WERI-Rb-1 (cell line): ENCODE measurements around the gene SLC3A2.

ENCODE experiments used
- DNase-seq: peaks from one replicate; pipeline ENCODE4 v3.0.0-alpha.2; 2020
- H3K27ac ChIP-seq: fragments of 250-450 bp; sonication (Bioruptor Pico); 2 replicates; pipeline ENCODE4 v1.5.1; 2020; ENCODE audit warnings: mild to moderate bottlenecking, moderate library complexity
- H3K27me3 ChIP-seq: fragments of 250-450 bp; sonication (Bioruptor Pico); 2 replicates; pipeline ENCODE4 v1.5.1; 2021; ENCODE audit warnings: mild to moderate bottlenecking, low read depth, moderate library complexity; ENCODE audit not compliant: insufficient read depth, severe bottlenecking
- H3K36me3 ChIP-seq: fragments of 250-450 bp; sonication (Bioruptor Pico); 2 replicates; pipeline ENCODE4 v1.5.1; 2020; ENCODE audit warnings: mild to moderate bottlenecking, moderate library complexity
- H3K4me3 ChIP-seq: 2 replicates; pipeline ENCODE4 v1.5.1; 2011; ENCODE audit warnings: low read depth, mild to moderate bottlenecking, control low read depth, low read length
- H3K9me3 ChIP-seq: fragments of 250-450 bp; sonication (Bioruptor Pico); 2 replicates; pipeline ENCODE4 v1.5.1; 2021; ENCODE audit warnings: mild to moderate bottlenecking, moderate library complexity; ENCODE audit not compliant: severe bottlenecking
- TF ChIP-seq, protein P1 (sequence below): IDR thresholded peaks from 2 replicates; pipeline ENCODE4 v1.5.1; 2011; ENCODE audit warnings: low read depth, mild to moderate bottlenecking, control low read depth, inconsistent platforms, low read length

Gene SLC3A2

DNA sequence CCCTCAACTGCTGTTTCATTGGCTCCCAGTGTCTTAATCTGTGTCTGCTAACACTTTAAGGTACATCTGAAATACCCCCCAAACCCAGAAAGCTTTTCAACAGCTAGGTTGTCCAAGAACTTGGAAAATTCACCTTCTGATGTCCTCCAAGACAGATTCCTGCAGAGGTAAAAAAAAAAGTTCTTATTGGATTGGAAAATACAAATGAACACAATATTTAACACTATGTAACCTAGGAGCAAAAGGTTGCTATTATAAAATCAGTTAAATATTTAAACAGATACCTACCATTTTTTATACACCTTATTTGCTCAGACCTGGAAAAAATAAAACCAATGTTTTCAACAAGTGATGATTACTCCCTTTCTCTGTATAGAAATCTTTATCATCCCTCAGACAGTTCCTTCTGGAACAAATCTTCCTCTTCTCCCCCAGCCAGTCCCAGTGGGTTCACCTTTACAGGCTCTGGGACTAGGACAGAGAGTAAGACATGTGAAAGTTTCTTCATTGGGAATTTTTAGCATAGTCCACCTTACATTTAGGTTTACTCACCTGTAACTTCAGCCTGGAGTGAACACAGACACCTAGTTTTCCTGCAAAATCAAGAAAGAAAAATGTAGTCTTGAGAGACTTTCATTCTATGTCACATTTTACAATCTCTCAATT lies 28.0 kb upstream of the SLC3A2 start:
- no peak overlapping the region; the same call in 1 of the 2 replicates for H3K4me3 ChIP-seq
- TF ChIP-seq, protein P1, sequence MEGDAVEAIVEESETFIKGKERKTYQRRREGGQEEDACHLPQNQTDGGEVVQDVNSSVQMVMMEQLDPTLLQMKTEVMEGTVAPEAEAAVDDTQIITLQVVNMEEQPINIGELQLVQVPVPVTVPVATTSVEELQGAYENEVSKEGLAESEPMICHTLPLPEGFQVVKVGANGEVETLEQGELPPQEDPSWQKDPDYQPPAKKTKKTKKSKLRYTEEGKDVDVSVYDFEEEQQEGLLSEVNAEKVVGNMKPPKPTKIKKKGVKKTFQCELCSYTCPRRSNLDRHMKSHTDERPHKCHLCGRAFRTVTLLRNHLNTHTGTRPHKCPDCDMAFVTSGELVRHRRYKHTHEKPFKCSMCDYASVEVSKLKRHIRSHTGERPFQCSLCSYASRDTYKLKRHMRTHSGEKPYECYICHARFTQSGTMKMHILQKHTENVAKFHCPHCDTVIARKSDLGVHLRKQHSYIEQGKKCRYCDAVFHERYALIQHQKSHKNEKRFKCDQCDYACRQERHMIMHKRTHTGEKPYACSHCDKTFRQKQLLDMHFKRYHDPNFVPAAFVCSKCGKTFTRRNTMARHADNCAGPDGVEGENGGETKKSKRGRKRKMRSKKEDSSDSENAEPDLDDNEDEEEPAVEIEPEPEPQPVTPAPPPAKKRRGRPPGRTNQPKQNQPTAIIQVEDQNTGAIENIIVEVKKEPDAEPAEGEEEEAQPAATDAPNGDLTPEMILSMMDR, result no peak
- no peak overlapping the region for H3K27ac ChIP-seq

DNA sequence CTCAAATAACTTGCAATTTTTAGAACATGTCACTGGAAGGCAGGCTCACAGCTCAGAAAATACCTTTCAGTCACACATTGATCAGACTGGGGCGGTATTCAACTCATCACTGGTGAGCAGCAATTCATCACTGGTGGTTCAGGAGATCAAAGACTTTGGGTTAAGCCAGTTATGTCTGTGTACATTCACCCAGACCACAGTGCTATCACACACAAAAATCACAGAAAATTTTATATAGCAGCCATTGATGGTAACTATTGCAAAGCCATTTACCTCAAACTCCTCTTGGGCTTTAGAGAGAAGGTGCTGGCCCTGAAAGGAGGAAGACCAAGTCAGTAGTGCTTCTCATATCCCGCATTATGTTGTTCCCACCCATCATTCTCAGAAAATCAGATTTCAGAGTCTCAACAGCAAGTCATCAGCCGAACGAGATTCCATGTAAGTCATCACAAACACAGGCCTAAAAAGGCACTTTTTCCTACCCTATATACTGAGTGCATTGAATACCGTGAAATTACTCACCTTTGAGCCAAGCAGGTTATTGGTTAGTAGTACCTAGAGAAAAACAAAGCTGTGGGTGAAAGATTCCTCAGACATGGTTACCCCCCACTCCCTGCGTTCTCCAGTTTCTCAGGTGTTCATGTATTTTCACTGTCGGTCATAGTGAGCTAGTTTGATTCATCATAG lies 27.3 kb upstream of the SLC3A2 start:
- Histone ChIP-seq H3K4me3 (peak overlapping the region; percentile 91), H3K36me3 (peaks cover 49% of the 10 kb centered on the region), H3K27ac (peak overlapping the region; percentile 92), H3K9me3 (no peaks in the 10 kb centered on the region), H3K27me3 (no peaks in the 10 kb centered on the region)
- TF ChIP-seq, protein P1, result no peak
- no peak for DNase-seq

More for the DNA sequence above, 28.0 kb upstream of the SLC3A2 start:
- no peaks in the 10 kb centered on the region for H3K27me3 ChIP-seq
- no peak for DNase-seq
- H3K9me3 ChIP-seq, result no peaks in the 10 kb centered on the region
- peaks cover 46% of the 10 kb centered on the region for H3K36me3 ChIP-seq

DNA sequence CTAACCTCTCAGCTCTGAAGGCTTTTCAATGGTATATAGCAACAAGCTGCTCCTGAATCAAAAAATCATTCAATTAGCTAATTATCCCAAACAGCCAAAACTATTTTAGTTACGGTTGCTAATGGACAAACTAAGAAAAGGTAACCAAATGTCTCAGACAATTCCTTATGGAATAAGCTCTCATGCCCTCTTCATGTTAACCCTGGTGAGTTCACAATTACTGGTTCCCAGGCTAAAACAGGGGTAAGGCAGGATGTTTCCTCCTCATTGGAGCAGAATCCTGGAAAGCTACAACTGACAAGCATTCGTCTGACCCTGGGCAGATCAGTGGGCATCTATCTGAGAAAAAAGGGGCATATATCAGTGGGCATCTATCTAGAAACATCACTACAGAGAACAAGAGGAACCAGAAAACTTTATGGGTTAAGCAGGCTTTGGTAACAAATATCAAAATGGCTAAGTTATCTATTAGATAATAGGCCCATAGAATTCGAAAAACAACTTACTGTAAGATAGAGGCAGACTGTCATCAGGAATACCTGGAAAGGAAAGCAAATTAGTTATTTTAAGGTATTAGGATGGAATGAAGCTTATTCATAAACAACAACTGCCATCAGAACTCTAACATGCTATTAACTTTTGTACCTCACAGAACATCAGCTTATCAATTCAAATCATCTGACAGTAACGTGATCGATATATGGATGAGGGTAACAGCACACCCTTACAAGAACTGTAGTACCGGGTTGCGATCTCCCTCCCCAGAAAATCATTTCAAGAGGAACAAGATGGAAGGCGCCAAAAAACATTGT lies 26.5 kb upstream of the SLC3A2 start:
- peak overlapping the region; percentile 92 for H3K27ac ChIP-seq

DNA sequence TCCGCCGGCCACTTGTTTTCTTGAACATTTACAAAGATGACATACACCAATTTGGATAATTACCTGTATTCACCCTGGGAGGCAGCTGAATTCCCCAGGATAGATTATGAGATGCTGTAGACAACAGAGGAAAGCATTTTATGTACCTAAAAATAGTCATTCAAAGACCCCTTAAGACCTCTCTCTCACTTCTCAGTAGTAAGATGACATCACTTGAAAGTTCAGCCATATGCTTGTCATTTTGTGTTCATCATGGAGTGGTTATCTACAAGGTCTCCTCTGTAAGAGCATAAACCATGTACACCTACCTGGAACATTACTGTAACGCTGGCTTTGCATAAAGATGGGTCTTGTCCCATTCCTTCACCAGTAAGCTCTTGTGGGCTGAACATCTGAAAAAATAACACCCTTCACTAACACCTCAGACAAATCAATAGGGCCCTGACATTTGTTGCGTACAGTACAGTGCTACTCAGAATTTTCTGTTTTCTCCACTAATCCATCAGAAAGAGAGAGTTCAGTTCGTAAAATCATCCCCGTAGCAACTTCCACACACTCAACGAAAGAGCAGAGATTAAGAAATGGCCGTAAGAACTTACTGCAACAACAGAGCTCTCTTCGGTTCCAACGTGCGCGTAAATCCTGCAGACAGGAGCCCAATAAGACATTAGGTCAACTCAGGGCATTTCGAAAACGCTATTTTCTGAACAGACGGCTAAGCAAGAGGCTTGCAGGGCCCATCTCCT lies 25.7 kb upstream of the SLC3A2 start:
- Histone ChIP-seq H3K27ac (peak overlapping the region; percentile 92), H3K27me3 (no peaks in the 10 kb centered on the region), H3K36me3 (peaks cover 57% of the 10 kb centered on the region), H3K4me3 (peak overlapping the region; percentile 91), H3K9me3 (no peaks in the 10 kb centered on the region)
- DNase-seq, result no peak
- TF ChIP-seq, protein P1, result no peak

More for the DNA sequence above, 26.5 kb upstream of the SLC3A2 start:
- Histone ChIP-seq H3K36me3 (peaks cover 49% of the 10 kb centered on the region), H3K9me3 (no peaks in the 10 kb centered on the region), H3K4me3 (peak overlapping the region; percentile 91), H3K27me3 (no peaks in the 10 kb centered on the region)
- TF ChIP-seq, protein P1, result no peak
- no peak for DNase-seq

DNA sequence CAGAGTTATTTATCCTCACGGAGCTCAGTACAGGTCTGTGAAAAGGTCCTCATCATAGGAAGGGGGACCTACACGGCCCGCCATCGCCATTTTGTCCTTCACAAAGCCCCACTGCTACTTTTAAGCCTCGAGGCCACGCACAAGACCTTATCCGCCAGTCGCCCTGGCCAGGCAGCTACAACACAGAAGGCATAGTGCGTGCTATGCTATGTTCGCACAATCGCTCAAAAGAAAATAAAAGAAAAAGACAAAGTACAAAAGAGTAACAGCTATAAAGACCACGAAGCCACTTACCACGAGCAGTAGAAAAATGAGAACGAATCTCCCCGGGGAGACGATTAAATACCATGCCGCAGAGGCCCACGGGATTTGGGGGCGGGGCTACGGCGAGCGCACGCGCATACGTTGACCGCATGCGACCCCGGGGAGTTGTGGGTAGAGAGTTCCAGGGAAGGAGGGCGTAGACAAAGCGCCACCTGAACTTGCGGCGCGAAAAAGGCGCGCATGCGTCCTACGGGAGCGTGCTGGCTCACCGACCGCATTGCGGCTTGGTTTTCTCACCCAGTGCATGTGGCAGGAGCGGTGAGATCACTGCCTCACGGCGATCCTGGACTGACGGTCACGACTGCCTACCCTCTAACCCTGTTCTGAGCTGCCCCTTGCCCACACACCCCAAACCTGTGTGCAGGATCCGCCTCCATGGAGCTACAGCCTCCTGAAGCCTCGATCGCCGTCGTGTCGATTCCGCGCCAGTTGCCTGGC lies 24.9 kb upstream of the SLC3A2 start:
- Histone ChIP-seq H3K4me3 (peak overlapping the region; percentile 91), H3K27me3 (no peaks in the 10 kb centered on the region), H3K9me3 (no peaks in the 10 kb centered on the region), H3K36me3 (peaks cover 57% of the 10 kb centered on the region), H3K27ac (peak overlapping the region; percentile 92)
- DNase-seq, result peak; percentile 98
- TF ChIP-seq, protein P1, result no peak
